HG03064 (cell line): Measurements from ENCODE around the gene TMEM255B.

Experiments used
- ATAC-seq: cut with Tn5 transposase; IDR thresholded peaks from one replicate; pipeline ENCODE4 v1.9.1; 2021; ENCODE audit warnings: low read depth; ENCODE audit not compliant: unreplicated experiment

Gene TMEM255B

DNA sequence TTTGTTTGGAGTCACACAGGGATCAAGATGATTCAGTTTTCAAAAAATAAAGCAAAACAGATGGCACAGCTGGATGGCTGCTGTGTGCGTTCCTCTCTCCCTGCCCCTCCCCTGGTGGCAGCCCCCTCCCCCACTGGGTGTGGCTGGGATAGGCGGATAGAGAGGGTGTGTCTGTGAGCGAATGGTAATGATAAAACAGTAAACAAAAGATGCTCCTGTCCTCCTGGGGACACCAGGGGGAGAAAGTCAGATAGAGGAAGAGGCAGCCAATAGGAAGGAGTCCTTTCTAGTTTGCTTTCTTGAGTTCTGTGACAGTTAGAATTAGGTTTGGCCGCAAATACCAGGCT is 6.5 kb downstream of the TMEM255B start:
- ATAC-seq: no peak

DNA sequence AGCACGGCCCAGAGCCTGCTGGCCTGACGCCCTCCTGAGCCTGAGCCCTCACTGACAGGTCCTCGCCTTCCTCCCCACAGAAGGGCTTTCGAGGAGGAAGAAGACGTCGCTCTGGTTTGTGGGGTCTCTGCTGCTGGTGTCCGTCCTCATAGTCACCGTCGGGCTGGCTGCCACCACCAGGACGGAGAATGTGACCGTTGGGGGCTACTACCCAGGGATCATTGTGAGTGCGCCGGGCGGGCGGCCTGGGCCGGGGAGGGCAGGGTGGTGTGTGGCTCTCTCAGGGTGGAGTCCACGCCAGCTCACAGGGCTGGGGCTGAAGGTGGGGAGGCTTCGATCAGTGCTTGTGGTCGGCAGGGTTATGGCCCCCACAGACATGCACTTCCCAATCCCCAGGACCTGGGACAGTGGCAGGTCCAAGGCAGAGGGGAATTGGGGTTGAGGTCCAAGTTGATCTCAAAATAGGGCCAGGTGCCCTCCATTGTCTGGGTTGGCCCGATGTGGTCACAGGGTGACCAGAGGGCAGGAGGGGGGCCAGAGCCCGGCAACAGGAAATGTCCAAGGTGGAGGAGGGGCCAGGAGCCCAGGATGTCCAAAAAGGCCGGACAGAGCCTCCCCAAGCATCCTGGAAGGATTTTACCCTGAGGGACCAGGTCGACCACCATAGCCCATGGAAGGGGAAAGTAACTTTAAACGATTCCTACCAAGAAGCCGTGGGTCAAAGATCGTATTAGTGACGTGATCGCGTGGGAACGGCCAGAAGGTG is 7.2 kb downstream of the TMEM255B start:
- ATAC-seq: no peak

DNA sequence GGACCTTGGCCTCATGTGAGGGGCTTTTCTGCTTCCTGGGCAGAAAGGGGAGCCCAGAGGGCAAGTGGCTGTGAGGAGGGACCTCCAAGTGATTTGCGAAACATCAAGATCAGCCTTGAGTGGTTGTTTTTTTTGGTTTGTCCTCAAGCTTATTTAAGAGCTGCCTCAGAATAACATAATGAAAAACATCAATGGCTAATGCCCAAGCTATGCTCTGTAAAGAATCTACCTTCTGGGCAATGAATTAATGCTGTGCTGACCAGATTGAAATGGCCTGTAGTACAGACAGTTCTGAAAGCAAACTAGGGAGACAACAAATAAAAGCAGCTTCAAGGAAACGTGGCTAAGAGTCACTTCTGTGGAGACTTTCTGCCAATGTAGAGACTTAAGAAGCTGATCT is 8.3 kb downstream of the TMEM255B start:
- no peak for ATAC-seq

DNA sequence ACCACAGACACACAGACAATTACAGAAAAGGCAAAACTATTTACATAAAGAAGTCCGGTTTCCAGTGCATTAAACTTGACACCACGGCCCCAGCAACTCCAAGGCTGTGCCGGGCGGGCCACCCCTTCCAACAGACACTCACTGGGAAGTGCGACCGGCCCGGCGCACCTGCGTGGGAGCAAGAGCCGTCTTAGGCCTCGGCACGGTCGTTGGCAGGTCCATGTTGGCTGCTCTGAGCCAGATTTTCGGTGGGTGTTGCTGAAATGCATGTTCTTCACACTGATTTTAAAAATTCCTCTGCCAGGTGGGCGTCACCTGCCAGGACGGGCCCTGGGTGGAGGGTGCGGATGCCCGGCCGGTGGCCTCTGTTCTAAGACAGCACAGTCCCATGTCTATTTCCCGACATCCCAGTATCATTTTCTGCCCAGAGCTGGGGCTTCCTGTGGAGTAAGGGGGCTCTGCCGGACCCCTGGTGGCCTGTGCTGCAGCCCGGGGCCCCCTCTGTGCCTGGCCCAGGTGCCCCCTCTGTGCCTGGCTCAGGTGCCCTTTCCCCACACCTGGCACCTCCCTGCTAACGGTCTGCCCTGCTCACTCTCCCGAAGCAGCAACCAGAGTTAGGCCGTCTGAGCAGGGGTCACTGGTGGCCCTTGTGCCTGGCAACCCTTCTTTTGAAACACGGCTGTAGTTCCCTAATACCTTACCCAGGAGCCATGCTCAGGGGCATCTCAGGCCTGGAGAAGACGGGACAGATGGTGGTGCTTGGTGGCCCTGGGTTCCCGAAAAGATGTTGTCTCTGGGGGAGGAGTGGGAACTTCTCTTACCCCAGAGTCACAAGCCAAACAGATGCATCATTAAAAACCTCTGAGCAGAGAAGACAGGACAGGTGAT is 9.2 kb downstream of the TMEM255B start:
- ATAC-seq: no peak

DNA sequence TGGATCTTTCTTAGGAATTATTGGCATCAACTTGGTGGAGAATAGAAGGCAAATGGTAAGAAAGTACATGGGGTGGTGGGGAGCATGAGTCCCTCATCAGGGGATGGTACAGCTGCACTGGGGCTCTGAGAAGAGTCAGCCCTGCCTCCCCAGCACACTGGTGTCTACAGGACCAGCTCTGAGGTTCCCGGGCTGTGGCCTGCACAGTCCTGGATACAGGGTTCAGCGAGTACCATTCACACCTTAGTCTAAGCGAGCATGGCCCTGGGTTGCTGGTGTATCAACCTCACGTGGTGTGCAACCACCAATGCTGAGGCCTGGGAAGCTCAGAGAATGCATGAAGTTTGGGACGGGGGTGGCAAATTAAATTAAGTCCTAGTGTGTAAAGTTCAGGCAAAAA is 10.1 kb downstream of the TMEM255B start:
- no peak for ATAC-seq

DNA sequence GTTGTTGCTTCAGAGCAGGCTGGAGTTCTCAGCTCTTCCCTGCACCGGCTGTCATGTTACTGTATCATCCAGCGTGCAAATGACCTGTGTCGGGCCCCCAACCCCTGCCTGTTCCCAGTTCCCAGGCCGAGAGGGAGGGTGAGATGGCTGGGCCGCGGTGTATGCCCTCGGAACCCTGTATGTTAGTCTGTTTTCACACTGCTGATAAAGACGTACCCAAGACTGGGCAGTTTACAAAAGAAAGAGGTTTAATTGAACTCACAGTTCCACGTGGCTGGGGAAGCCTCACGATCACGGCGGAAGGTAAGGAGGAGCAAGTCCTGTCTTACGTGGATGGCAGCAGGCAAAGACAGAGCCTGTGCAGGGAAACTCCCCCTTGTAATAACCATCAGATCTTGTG is 10.9 kb downstream of the TMEM255B start:
- ATAC-seq: no peak

DNA sequence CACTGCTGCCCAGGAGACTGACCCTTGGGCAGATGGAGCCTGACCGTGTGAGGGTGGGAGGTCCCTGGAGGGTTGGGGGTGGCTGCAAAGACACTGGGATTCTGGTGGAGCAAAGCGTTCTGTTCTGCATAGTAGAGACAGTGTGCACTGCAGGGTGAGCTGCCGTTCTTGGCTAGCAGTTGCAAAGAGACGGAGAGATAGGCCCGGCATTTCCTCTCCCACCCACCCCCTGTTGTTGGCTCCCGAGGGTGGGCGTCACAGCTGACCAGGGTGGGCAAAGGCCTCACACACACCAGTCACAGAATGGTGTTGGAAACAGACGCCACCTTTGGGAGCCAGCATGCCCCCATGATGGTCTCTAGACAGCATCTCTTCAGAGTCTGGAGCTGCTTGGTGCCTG is 11.4 kb downstream of the TMEM255B start:
- ATAC-seq: no peak

DNA sequence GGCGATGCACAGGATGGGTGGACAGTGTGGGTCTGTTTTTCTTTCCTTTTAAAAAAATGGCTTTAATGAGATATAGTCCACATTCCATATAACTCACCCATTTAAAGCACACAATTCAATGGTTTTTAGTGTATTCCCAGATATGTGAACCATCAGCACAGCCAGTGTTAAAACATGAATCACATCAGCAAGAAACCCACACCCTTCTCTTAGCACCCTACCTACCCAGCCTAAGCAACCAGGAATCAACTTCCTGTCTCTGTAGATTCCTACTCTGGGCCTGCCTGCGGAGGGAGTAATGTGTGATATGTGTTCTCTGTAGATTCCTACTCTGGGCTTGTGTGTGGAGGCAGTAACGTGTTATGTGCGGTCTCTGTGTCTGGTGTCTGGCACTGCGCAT is 11.9 kb downstream of the TMEM255B start:
- ATAC-seq: no peak

DNA sequence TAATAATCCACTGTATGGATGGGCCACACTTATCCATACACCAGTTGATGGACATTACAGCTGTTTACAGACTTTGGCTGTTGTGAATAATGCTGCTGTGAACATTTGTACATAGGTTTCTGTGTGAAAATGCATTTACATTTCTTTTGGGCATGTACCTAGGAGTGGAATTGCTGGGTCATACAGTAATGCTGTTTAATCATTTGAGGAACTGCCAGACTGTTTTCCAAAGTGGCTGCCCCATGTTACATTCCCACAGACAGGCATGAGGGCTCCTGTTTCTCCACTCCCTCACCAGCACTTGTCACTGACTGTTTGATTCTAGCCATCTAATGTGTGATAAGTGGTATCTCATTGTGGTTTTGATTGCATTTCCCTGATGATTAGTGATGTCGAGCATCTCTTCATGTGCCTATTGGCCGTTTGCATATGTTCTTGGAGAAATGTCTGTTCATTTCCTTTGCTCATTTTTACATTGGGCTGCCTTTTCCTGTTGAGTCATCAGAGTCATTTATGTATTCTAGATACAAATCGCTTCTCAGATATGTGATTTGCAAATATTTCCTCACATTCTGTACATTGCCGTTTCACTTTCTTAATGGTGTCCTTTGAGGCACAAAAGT is 12.8 kb downstream of the TMEM255B start:
- ATAC-seq: no peak

DNA sequence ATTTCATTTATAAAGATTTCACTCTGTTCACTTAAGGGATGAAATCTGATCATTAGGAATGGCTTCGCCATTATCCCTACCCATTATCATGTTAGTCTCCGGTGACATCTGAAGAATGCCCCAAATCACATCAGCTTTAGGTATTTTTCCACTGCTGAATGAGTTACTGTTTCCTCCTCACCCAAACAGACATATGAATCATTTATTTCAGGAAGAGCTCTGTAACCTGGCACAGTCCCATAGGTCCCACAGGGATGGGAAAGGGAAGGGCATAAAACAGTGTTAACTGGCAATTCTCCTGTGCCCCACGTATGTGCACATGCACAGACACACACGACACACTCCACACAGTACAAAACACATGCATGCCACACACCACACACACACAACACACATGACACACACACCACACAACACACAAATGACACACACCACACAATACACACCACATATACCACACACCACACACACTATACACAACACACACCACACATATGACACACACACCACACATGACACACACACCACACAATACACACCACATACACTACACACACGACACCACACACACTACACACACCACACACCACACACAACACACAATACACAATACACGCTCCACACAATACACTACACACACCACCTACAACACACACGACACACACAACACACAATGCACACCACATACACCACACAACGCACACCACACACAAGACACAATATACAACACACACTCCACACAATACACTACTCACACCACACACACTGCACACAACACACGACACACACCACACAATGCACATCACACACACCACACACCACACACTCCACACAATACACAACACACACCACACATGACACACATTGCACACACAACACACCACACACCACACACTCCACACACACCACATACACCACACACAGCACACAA is 15.4 kb downstream of the TMEM255B start:
- ATAC-seq: no peak

DNA sequence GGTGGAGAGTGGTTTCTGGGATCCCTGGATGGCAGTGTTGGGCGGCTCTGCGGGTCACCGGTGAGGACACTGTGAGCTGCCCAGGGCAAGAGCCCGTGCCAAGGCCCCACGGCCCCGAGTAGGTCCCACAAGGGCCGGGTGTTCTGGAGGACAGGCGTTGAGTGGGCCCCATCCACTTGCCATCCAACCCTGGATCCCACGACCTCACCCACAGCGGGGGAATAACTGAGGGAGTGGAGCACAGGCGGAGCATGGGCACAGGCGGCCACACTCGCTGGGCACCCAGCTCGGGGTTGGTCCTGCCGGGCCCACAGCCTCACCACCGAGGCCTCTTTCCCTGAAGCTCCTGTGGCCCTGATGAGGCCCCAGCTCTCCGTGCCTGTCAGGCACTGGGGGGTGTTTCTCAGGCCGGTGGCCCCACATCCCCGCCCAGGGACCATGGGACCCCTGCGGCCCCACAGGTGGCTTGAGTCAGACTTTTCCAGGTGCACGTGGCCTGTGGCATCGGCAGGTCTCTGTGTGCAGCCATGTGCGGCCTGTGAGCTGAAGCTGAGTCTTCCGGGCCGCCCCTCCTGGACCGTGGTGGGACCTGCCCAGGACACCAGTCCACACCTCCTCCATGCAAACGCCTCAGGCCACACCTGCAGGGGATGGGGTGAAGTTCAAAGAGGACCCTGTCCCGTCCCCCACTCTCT is 16.6 kb downstream of the TMEM255B start:
- no peak for ATAC-seq

DNA sequence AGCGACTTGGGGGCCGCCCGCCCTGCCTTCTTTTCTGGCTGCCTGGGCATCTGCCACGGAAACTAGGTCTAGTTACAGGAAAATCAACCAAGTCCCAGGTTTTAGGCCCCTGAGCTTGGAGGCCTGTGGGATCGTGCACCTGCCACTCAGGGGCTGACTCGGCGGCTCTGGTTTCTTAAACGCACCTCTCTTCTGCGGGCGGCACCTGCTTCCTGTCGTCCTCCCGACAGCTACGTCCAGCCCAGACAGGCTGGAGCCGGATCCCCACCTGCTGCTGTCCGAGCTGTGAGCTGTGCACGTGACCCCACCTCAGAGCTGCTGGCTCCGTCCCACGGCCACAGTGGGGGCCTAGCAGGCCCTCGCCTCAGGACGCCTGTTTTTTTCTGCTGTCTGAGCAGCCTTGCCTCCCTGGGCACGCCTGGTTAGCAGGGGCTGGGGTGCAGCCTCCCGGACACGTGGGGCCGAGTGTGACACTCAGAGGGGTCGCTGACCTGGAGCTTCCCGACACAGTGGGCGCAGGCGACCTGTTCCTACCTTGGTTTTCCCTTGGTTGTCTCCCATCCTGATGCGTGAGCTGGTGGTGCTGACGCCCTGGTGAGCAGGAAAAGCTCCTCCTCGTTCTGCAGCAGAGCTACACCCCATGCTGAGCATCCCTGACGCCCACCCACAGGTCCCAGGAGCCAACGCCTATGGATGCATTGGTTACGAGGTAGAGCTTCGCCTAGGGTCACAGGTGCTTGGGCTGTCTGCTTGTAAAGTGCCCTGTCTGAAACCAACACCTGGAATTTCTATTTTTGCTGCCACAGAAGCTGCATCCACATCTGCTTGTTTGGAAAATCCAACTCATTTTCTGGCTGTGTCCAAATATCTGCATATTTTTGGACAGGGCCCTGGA is 17.5 kb downstream of the TMEM255B start:
- ATAC-seq: no peak

DNA sequence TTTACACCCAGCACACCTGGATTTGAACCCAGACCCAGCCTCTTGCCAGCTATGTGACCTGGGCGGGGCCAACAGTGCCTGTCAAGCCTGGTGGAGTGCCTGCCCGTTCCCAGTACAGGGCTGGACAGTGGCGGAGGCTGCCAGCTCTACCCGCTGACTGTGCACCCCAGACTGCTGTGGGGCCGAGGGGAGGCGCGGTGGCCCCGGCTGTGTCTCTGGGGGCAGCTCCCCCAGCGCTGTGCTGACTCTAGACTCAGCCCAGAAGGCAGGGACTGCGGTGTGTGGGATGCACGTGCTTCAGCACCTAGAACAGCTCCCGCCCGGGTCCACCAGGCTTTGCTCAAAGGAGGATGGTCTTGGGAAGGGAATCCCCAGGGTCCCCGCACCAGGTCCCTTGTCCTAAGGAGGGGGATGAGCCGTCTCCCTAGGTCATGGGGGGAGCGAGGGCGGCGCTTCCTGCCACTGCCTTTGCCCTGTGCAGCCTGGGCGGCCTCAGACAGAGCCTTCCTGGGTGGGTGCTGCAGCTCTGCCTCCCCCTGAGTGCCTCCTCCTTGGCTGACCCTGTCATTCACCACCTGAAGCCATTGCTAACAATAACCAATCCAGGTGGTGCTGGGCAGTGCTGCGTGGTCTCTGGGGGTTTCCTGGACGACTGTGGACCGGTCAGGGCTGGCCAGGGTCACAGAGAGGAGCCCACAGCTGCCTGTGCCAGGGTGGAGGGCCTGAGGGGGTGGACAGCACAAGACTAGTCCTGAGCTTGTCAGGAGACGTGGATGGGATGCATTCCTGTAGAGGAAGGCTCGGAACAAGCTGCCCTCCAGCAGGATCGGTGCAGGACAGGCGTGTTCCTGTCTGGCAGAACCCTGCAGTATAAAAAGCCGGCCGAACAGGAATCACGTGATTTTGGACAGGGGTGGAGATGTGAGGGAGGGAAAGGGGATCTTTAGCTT is 18.6 kb downstream of the TMEM255B start:
- ATAC-seq: no peak

DNA sequence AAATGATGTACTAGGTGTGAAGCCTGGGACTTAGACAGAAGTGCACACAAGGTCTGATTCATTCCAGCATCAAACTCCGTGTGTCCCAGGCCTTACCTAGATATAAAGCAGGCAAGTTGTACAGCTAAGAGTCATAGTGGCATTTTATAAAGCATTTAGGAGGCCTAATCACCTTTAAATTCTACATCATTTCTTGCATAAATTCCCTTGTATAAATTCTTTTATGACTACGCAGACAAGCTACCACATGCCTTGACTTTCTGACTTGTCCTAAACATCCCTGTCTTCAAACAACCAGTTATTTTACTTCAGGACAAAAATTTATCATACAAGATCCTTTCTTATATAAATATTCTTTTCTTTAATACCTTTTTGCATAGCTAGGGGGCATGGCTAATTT is 22.5 kb downstream of the TMEM255B start:
- ATAC-seq: no peak

DNA sequence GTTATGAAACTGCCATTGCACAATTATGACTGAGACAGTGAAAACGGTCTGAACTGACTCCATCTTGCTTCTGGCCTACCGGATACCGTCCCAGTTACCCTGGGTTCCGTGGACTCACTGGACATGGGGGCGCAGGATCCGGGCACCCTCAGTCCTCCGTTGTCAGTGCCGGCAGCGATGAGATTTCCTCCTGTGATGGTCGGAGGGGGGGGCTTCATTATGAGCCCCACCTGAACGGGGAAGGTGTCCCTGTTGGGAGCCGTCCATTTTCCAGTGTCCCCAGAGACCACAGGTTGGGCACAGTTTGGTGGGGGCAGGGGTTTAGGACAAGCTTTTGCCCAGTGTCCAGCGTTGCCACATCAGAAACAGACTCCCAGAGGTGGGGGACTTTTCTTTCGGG is 23.4 kb downstream of the TMEM255B start:
- no peak for ATAC-seq

DNA sequence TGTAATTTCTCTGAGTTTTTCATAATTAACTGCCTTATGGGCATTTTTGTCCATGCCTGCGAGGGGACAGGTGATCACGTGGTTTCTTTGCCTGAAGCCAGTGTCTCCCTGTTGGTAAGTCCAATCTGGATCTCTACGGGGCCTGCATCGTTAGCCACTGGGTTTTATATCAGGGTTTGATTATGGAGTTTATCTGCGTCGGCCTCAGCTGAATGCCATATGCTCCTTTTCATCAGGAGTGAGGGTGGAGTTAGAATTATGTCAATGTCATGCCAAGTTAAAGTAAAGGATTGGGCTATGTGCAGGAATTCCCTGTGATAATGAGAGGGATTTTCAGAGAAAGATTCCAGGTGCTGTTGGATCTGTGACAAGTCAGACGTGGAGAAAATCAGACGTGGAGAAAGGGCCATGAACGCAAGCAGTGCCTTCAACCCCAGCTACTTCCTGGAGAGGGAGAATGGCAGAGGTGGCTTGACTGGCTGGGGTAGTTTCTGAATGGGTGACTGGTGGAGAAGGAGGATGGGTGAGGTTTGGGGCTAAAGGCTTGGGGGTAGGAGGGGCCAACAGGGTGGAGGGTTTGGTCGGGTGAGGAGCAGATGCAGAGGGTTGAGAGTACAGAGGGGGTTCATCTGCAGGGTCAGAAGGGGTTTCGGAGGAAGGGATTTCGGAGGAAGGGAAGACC is 24.3 kb downstream of the TMEM255B start:
- no peak for ATAC-seq

DNA sequence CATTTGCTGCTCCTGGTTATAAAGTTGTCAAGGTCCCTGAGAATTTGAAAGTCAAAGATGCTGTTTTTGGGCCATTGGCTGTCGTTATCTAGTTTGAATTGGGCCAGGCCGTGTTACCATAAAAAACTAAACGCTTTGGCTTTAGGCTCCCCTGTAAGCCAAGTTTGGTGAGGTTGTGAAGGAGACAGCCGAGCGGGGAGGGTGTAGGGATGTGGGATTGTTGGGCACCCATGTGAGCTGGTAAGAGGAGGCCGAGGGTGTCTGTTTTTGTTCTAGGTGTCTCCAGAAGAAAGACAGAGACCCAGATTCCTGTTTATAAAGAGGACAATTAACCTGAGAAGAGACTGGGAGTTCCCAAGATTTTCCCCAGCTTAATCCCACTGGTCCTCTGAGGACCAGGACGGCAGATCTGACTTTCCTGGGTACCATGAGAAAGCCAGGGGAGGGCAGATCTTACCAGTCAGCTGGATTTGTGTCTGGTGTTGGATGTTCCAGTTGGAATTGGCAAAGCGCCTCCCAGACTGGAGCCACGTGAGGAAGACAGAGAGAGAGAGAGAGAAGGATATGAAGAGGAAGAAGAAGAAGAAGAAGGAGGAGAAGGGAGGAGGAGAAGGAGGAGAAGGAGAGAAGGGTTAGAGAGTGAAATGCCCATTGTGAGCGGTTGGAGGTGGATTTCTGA is 25.1 kb downstream of the TMEM255B start:
- ATAC-seq: no peak
